IPS-20b (cell line): Measurements from ENCODE around the gene RPN2.

ENCODE experiments used
- H3K27ac ChIP-seq: one replicate; pipeline ENCODE4 v1.5.1; 2013; ENCODE audit warnings: low read length
- H3K27me3 ChIP-seq: 2 replicates; pipeline ENCODE4 v1.6.1; 2013; ENCODE audit warnings: mild to moderate bottlenecking, low read length, inconsistent platforms; ENCODE audit not compliant: insufficient read depth
- H3K36me3 ChIP-seq: 2 replicates; pipeline ENCODE4 v1.6.1; 2013; ENCODE audit warnings: low read depth, mild to moderate bottlenecking, inconsistent platforms, low read length, moderate library complexity; ENCODE audit not compliant: insufficient read depth
- H3K4me1 ChIP-seq: 2 replicates; pipeline ENCODE4 v1.6.1; 2013; ENCODE audit warnings: mild to moderate bottlenecking, control low read depth, inconsistent platforms, low read length, moderate library complexity; ENCODE audit not compliant: insufficient read depth
- H3K4me3 ChIP-seq: 2 replicates; pipeline ENCODE4 v1.5.1; 2013; ENCODE audit warnings: mild to moderate bottlenecking, low read length, inconsistent platforms
- H3K9ac ChIP-seq: 2 replicates; pipeline ENCODE4 v1.6.1; 2013; ENCODE audit warnings: low read depth, mild to moderate bottlenecking, inconsistent platforms, low read length, moderate library complexity
- H3K9me3 ChIP-seq: 2 replicates; pipeline ENCODE4 v1.6.1; 2013; ENCODE audit warnings: mild to moderate bottlenecking, low read depth, low read length, inconsistent platforms; ENCODE audit not compliant: insufficient read depth

The RPN2 gene

GRCh38 chr20:37189416-37190016 lies 10.4 kb downstream of the RPN2 start:
- Histone ChIP-seq H3K27ac (no peak overlapping the region), H3K36me3 (peaks cover 77% of the 10 kb centered on the region), H3K9ac (no peak overlapping the region), H3K27me3 (no peaks in the 10 kb centered on the region), H3K4me3 (no peak overlapping the region), H3K9me3 (no peaks in the 10 kb centered on the region), H3K4me1 (0 out of 2 replicates have a peak, but pooled peaks cover 2% of the 10 kb centered on the region)

DNA sequence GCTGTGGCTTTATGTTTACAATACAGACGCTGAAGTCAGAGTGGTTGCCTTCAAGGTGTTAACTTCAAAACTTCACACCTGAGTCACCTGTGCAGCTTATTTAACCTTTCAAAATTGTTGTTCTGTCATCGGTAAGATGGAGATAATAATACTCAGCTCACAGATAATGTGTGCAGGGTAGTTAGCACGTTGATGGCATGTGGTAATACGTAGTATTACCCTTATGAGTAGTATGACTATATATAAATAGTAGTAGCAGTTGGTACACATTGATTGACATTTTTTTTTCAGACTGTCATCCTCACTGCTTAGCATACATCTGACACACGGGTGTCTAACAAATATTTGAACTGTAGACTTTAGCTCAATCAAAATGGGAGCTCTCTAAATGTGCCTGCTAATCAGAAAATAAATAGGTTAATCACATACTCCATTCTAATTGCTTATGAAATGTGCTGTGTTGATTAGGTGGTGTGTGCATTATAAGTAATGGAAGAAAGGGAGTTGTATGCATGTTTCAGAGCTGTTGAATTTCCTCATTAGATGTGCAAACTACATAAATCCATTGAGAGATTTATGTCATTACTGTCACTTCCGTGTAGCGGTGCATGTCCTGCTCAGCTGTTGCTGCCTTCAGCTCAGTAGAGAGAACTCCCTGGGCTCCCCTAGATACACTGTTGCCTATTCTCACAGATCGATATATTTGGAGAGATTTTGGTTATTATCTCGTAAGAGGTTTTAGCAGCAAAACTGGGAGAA lies 11.4 kb downstream of the RPN2 start:
- Histone ChIP-seq H3K9me3 (no peaks in the 10 kb centered on the region), H3K9ac (no peak overlapping the region), H3K4me1 (0 out of 2 replicates have a peak, but pooled peaks cover 2% of the 10 kb centered on the region), H3K27me3 (no peaks in the 10 kb centered on the region), H3K4me3 (no peak overlapping the region), H3K27ac (no peak overlapping the region), H3K36me3 (peaks cover 67% of the 10 kb centered on the region)

GRCh38 chr20:37192137-37192854 lies 13.2 kb downstream of the RPN2 start:
- H3K9me3 ChIP-seq = no peaks in the 10 kb centered on the region

DNA sequence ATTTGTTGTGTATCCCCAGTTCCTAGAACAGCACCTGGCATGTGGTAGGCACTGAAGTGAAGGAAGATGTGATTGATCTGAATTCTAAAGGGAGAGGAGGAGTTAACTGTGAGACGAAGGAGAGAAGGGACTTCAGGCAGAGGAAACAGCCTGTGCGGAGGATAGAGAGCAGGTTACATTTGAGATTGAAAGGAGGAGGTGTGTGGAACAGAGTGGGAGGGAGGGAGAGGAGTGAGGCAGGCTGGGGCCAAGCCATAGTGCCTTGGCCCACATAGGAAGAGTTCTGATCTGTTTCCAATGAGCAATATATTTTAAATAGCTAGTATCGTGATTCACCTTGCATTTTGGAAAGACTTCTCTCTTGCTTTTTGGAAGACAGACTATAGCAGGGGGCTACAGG lies 14.1 kb downstream of the RPN2 start:
- Histone ChIP-seq H3K4me1 (0 out of 2 replicates have a peak, but pooled peaks cover 2% of the 10 kb centered on the region), H3K9ac (no peak overlapping the region), H3K27me3 (no peaks in the 10 kb centered on the region), H3K27ac (no peak overlapping the region), H3K4me3 (no peak overlapping the region), H3K9me3 (no peaks in the 10 kb centered on the region), H3K36me3 (peaks cover 63% of the 10 kb centered on the region)

More at GRCh38 chr20:37192137-37192854, 13.2 kb downstream of the RPN2 start:
- peaks cover 61% of the 10 kb centered on the region for H3K36me3 ChIP-seq
- H3K4me1 ChIP-seq = 0 out of 2 replicates have a peak, but pooled peaks cover 2% of the 10 kb centered on the region
- H3K4me3 ChIP-seq = no peak overlapping the region
- H3K9ac ChIP-seq = no peak overlapping the region
- H3K27ac ChIP-seq = no peak overlapping the region
- H3K27me3 ChIP-seq = no peaks in the 10 kb centered on the region

- Histone ChIP-seq H3K9ac (no peak overlapping the region), H3K36me3 (peaks cover 63% of the 10 kb centered on the region)
Measured at GRCh38 chr20:37193821-37194220, 14.7 kb downstream of the RPN2 start.

DNA sequence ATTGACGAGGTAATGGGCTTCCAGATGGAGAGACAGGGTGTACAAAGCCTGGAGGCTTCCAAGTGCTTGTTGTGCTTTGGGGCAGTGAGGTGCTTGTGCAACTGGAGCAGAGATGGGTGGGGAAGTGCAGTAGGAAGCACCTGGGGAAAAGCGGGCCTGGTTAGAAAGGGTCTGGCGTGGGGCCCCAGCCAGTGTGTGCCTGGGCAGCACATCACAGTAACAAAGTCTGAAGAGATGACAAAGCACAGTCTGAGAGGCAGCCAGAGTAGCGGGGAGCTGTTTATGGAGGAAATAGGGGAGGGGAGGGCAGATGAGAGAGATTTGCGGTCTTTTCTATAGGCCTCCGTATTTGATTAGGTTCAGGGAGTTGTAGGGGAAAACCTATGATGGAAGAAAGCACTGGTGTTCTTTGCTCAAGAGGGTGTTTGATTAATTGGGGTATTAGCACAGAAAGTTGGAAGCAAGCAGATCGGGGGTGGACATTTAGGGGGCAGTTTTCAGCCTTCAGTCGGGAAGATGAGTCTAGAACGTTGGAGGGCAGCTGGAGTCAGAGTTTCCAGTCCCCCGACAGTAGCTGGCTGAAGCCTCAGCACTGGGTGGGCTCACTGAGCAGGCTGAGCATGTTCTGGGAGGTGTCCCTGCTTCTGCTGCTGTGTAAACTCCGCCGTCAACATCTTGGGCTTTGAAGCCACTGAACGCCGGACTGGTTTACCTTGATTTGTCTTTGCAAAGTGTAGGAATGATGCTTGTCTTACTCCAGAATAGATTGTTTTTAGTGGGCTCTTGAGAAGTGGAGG lies 15.7 kb downstream of the RPN2 start:
- H3K4me3 ChIP-seq = no peak overlapping the region
- no peak overlapping the region for H3K9ac ChIP-seq
- no peaks in the 10 kb centered on the region for H3K9me3 ChIP-seq
- no peak overlapping the region for H3K27ac ChIP-seq
- no peaks in the 10 kb centered on the region for H3K27me3 ChIP-seq
- H3K36me3 ChIP-seq = peaks cover 63% of the 10 kb centered on the region
- 0 out of 2 replicates have a peak, but pooled peaks cover 2% of the 10 kb centered on the region for H3K4me1 ChIP-seq

More at GRCh38 chr20:37193821-37194220, 14.7 kb downstream of the RPN2 start:
- no peak overlapping the region for H3K4me3 ChIP-seq
- no peaks in the 10 kb centered on the region for H3K9me3 ChIP-seq
- H3K4me1 ChIP-seq = 0 out of 2 replicates have a peak, but pooled peaks cover 2% of the 10 kb centered on the region
- no peak overlapping the region for H3K27ac ChIP-seq
- no peaks in the 10 kb centered on the region for H3K27me3 ChIP-seq

DNA sequence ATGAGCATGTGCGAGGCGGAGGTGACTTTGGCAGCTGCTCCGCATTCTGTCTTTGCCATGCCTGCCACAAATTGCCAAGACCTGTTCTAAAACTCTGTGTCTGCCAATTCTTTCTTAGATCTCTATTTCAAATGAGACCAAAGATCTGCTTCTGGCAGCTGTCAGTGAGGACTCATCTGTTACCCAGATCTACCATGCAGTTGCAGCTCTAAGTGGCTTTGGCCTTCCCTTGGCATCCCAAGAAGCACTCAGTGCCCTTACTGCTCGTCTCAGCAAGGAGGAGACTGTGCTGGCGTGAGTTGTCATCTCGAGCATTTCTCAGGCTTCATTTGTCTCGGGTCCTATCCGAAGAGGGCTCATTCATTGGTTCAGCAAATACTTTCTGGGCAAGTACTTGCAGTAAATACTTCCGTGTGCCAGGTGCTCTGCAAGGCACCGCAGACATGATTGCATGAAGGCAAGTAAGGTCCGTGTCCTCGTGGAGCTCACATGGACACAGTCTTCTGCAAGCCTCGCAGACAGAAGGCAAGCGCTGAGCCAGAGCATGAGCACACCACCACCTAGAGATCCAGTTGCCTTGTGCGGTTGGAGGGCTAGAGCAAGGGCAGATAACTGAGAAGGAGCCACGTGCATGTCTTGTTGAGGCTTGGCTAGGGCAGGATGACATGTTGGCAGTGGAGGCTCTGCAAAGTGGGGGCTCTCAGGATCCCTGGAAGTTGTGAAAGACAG lies 20.0 kb downstream of the RPN2 start:
- Histone ChIP-seq H3K27ac (no peak overlapping the region), H3K9me3 (no peaks in the 10 kb centered on the region), H3K36me3 (peaks cover 74% of the 10 kb centered on the region), H3K9ac (no peak overlapping the region), H3K4me1 (no peaks in the 10 kb centered on the region), H3K4me3 (no peak overlapping the region), H3K27me3 (no peaks in the 10 kb centered on the region)

- H3K9me3 ChIP-seq = no peaks in the 10 kb centered on the region
- peaks cover 87% of the 10 kb centered on the region for H3K36me3 ChIP-seq
- no peak overlapping the region for H3K4me3 ChIP-seq
- no peaks in the 10 kb centered on the region for H3K27me3 ChIP-seq
- H3K9ac ChIP-seq = no peak overlapping the region
- no peaks in the 10 kb centered on the region for H3K4me1 ChIP-seq
- H3K27ac ChIP-seq = no peak overlapping the region
Measured at GRCh38 chr20:37200376-37200775, 21.2 kb downstream of the RPN2 start.

DNA sequence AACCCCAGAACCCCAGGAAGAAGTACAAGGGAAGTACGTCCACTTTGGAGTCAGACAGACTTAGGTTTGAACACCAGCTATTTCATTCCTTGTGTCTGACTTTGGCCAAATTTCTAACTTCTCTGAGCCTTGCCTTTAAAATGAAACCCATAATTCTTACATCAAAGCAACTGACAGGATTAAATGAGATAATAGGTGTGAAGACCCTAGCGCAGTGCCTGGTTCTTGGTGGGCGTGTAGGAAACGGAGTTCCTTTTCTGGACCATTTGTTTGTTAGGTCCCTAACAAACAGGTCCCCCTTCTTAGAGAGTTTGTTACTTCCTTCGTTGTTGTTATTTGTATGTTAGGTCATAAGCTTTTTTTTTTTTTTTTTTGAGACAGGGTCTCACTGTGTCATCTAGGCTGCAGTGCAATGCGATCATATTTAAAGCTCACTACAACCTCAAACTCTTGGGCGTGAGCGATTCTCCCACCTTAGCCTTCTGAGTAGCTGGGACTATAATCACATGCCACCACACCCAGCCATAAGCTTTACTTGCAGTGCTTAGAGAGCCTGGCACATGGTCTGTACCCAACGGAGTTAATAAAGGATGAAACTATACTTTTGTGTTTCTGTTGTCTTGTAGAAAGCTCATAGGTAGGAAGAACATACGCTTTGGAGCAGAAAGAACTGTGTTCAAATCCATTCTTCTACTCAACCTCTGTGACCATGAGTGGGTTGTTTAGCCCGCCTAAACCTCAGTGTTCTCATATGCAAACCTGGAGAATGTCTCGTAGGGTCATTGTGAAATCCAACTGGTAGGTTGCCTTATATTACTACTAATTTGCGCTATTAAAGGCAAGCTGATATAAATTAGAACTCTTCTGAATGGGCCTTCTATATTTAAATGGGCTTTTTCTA lies 22.0 kb downstream of the RPN2 start:
- Histone ChIP-seq H3K36me3 (peaks cover 95% of the 10 kb centered on the region), H3K9ac (no peak overlapping the region)

DNA sequence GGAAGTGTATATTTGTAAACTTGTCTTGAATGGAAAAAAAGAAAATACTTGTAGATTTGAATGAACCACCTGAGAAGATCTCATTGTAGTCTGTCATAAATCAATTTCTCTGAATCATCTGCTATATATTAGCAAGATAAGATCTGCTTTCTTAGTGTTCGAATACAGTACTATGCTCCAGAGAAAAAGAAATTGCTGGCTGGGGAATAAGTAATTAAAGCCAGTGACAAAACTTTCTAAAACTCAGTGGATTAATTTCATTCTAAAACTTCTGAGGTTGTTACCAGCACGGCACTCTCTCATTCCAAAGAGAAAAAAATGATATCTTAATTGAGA lies 22.7 kb downstream of the RPN2 start:
- peaks cover 97% of the 10 kb centered on the region for H3K36me3 ChIP-seq
- no peaks in the 10 kb centered on the region for H3K27me3 ChIP-seq
- H3K4me1 ChIP-seq = no peaks in the 10 kb centered on the region
- no peak overlapping the region for H3K4me3 ChIP-seq
- no peaks in the 10 kb centered on the region for H3K9me3 ChIP-seq
- H3K9ac ChIP-seq = no peak overlapping the region
- no peak overlapping the region for H3K27ac ChIP-seq

More for the DNA sequence above, 22.0 kb downstream of the RPN2 start:
- Histone ChIP-seq H3K4me3 (no peak overlapping the region), H3K27ac (no peak overlapping the region), H3K27me3 (no peaks in the 10 kb centered on the region), H3K9me3 (no peaks in the 10 kb centered on the region), H3K4me1 (no peaks in the 10 kb centered on the region)
